Bronchial epithelial cell (primary cell): ENCODE data around the gene CADM2. TPM values are rescaled to one million over a fixed set of nuclear protein-coding genes. Genes with fewer than 3 reads are reported as not detected.

Experiments used
- DNase-seq: peaks from one replicate; pipeline ENCODE4 v3.0.0-alpha.2; 2010; ENCODE audit warnings: low read depth
- FAIRE-seq: peaks from 2 replicates; lab custom pipeline; 2011; peaks lifted over from hg19 to GRCh38; lab: Jason Lieb, UNC
- H3K27me3 ChIP-seq: 2 replicates; pipeline ENCODE4 v1.5.1; 2011; ENCODE audit warnings: low read length; ENCODE audit not compliant: control insufficient read depth, insufficient read depth
- H3K36me3 ChIP-seq: 2 replicates; pipeline ENCODE4 v1.5.1; 2011; ENCODE audit warnings: low read length; ENCODE audit not compliant: control insufficient read depth, insufficient read depth
- H3K4me3 ChIP-seq: 2 replicates; pipeline ENCODE4 v1.5.1; 2011; ENCODE audit warnings: mild to moderate bottlenecking, low read depth, low read length, control low read depth
- total RNA-seq: library from RNA; depleted of rRNA; stranded (reverse); fragments of >200 nt; gene quantifications from 2 replicates; pipeline ENCODE4 v1.2.1, GENCODE V29; 2014
- TF ChIP-seq, protein P1 (sequence below): IDR thresholded peaks from 2 replicates; pipeline ENCODE4 v1.5.1; 2011; ENCODE audit warnings: mild to moderate bottlenecking, moderate library complexity, low read length, control low read depth, inconsistent platforms; ENCODE audit not compliant: insufficient read depth, severe bottlenecking

CADM2 gene
- total RNA-seq, 1 donor from 2014 or later = under 0.01 TPM

DNA sequence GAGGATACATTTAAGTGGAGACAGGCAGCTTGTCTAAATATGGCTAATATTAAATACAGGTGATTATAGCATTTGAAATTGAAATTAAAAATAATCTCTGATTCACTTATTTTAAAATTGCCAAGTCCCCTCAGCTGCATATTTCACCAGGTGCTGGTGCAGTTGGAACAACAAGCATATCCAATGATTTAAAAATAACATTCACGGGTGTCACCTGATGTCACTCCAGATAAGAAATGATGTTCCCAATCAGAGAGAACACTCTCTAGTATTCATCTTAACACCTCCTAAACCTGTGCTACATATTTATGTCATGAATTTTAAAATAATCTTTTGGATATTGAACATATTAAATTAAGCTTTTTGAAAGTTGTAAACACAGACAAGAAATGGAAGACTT lies 249.9 kb downstream of the CADM2 start:
- FAIRE-seq = no peak
- TF ChIP-seq, protein P1, sequence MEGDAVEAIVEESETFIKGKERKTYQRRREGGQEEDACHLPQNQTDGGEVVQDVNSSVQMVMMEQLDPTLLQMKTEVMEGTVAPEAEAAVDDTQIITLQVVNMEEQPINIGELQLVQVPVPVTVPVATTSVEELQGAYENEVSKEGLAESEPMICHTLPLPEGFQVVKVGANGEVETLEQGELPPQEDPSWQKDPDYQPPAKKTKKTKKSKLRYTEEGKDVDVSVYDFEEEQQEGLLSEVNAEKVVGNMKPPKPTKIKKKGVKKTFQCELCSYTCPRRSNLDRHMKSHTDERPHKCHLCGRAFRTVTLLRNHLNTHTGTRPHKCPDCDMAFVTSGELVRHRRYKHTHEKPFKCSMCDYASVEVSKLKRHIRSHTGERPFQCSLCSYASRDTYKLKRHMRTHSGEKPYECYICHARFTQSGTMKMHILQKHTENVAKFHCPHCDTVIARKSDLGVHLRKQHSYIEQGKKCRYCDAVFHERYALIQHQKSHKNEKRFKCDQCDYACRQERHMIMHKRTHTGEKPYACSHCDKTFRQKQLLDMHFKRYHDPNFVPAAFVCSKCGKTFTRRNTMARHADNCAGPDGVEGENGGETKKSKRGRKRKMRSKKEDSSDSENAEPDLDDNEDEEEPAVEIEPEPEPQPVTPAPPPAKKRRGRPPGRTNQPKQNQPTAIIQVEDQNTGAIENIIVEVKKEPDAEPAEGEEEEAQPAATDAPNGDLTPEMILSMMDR = no peak
- no peak for DNase-seq
- H3K27me3 ChIP-seq = no peaks in the 10 kb centered on the region
- H3K4me3 ChIP-seq = no peak overlapping the region
- H3K36me3 ChIP-seq = no peaks in the 10 kb centered on the region

DNA sequence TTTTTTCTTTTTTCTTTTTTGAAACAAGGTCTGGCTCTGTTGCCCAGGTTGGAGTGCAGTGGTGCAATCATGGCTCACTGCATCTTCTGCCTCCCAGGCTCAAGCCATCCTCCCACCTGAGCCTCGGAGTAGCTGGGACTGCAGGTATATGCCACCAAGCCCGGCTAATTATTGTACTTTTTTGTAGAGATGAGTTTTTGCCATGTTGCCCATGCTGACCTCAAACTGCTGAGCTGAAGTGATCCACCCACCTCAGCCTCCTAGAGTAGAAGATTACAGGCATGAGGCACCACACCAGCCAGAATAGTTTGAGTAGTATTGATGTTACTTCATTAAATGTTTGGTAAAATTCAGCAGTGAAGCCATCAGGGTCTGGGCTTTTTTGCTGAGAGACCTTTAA lies 251.8 kb downstream of the CADM2 start:
- TF ChIP-seq, protein P1 = no peak
- DNase-seq = no peak
- FAIRE-seq = no peak
- H3K4me3 ChIP-seq = no peak overlapping the region
- H3K27me3 ChIP-seq = no peaks in the 10 kb centered on the region
- H3K36me3 ChIP-seq = no peaks in the 10 kb centered on the region

DNA sequence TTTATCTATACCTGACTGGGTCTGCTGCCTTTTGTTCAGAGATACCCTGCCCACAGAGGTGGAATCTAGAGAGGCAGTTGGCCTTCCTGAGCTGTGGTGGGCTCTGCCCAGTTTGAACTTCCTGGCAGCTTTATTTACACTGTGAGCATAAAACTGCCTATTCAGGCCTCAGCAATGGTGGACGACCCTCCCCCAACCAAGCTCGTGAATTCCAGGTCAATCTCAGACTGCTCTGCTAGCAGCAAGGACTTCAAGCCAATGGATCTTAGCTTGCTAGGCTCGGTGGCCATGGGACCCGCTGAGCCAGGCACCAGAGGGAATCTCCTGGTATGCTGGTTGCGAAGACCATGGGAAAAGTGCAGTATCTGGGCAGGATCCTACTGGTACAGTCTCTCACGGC lies 270.2 kb downstream of the CADM2 start:
- H3K36me3 ChIP-seq = no peaks in the 10 kb centered on the region
- no peak overlapping the region for H3K4me3 ChIP-seq
- FAIRE-seq (no peak), DNase-seq (no peak)
- H3K27me3 ChIP-seq = no peaks in the 10 kb centered on the region
- TF ChIP-seq, protein P1 = no peak

DNA sequence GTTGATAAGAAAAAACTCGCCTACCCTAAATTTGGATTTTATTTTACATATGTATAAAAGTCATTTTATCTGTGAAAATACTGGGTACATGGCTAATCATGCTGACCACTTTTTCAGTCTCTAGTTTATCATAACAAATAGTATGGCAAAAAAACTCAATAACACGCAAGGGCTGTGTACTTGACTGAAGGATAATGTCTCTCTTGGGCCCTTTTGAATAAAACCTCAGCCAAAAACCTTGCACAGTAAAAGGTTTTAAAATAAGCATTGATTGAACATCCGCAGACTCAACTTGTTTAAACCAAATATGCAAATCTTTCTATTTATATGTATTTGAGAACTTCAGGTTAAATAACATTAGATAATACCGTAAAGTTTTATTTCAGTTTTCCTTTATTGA lies 285.3 kb downstream of the CADM2 start:
- TF ChIP-seq, protein P1 = no peak
- H3K27me3 ChIP-seq = no peaks in the 10 kb centered on the region
- DNase-seq (no peak), FAIRE-seq (no peak)
- no peaks in the 10 kb centered on the region for H3K36me3 ChIP-seq
- H3K4me3 ChIP-seq = no peak overlapping the region

DNA sequence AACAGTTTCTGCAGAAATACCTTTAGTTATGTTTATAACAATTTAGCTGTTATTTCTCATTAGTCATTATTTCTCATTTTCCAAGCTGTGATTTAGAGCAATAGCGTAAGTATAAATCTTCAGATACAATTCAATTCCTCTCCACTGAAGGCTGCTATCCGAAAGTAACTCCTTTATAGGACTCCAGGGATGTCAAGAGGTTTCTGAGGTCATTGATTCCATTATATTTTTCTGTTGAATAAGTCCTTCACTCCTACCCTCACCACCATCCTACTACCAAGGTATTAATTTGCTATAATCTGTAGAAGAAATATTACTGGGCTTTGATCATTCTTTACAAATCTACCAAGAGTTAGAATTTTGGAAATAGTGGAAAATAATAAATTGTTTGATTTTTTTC lies 285.7 kb downstream of the CADM2 start:
- no peak for DNase-seq
- Histone ChIP-seq H3K27me3 (no peaks in the 10 kb centered on the region), H3K36me3 (no peaks in the 10 kb centered on the region), H3K4me3 (no peak overlapping the region)
- no peak for FAIRE-seq
- TF ChIP-seq, protein P1 = no peak

DNA sequence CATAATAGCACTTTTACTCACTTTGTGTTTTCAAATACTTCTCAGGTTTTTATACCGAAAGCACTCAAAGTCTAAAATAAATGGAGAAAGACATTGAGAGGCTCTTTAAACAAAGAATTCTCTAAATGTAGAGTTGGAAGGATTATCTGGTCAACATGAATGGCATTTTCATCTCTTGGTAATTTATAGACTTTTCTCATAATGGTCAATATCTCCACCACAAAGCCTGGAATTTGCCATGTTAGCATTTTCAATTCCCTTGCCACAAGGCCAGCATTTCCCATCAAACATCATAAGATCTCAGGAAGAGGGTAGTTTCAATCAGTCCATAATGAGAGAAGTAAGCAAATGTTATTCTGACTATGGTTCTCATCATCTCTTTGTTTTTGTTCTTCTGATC lies 293.0 kb downstream of the CADM2 start:
- no peak overlapping the region for H3K4me3 ChIP-seq
- no peak for FAIRE-seq

More for the DNA sequence above, 293.0 kb downstream of the CADM2 start:
- DNase-seq = no peak
- Histone ChIP-seq H3K27me3 (no peaks in the 10 kb centered on the region), H3K36me3 (no peaks in the 10 kb centered on the region)
- TF ChIP-seq, protein P1 = no peak
